SK-N-SH (cell line): ENCODE measurements around the gene TMEM47.

ENCODE experiments used
- ELF1 ChIP-seq: IDR thresholded peaks from 2 replicates; pipeline ENCODE4 v1.4.0; 2012
- EZH2phosphoT487 ChIP-seq: fragments of 200-600 bp; sonication (generic); IDR thresholded peaks from 2 replicates; pipeline ENCODE4 v1.6.1; 2017; ENCODE audit warnings: low read depth, mixed run types, mild to moderate bottlenecking, antibody characterized with exemption, moderate library complexity, borderline replicate concordance
- NRF1 ChIP-seq: IDR thresholded peaks from 2 replicates; pipeline ENCODE4 v1.6.1; 2012; ENCODE audit warnings: low read depth, mild to moderate bottlenecking, low read length
- POLR2AphosphoS5 ChIP-seq: IDR thresholded peaks from 2 replicates; pipeline ENCODE4 v1.6.1; 2012; ENCODE audit warnings: low read depth, low read length
- TF ChIP-seq, protein P1 (sequence below): fragments of 200-600 bp; sonication (generic); IDR thresholded peaks from 2 replicates; pipeline ENCODE4 v1.6.1; 2017; ENCODE audit warnings: antibody characterized with exemption, mild to moderate bottlenecking, moderate library complexity
- TF ChIP-seq, protein P2 (sequence below): fragments of 150-350 bp; IDR thresholded peaks from 2 replicates; pipeline ENCODE4 v1.6.1; 2016; ENCODE audit warnings: mild to moderate bottlenecking, low read depth, low read length

DNA sequence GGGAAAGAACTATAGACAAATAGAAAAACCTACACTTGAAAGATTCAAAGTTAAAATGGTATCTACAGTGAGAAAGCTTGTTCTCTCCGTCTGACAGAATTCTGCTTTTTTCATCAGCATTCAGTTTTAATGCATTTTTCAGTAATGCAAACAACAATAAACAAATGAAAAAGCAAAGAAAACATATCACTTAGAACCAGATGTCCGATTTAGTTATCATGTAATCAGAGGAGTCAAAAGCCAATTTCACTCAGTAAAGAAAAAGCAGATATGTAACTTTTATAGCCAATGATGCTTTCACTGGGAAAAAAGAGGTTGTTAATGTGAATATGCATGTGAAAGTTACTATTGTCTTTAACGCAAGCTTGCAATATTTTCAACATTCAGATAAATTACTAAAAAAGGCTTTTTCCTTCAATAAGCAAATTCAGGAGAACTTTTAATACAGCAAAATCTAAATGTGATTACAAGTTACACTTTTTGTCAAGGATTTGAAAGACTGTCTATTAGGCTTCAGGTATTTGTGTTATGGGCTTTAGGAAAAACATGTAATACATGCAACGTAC is 70.7 kb downstream of the TMEM47 start:
- TF ChIP-seq, protein P1, sequence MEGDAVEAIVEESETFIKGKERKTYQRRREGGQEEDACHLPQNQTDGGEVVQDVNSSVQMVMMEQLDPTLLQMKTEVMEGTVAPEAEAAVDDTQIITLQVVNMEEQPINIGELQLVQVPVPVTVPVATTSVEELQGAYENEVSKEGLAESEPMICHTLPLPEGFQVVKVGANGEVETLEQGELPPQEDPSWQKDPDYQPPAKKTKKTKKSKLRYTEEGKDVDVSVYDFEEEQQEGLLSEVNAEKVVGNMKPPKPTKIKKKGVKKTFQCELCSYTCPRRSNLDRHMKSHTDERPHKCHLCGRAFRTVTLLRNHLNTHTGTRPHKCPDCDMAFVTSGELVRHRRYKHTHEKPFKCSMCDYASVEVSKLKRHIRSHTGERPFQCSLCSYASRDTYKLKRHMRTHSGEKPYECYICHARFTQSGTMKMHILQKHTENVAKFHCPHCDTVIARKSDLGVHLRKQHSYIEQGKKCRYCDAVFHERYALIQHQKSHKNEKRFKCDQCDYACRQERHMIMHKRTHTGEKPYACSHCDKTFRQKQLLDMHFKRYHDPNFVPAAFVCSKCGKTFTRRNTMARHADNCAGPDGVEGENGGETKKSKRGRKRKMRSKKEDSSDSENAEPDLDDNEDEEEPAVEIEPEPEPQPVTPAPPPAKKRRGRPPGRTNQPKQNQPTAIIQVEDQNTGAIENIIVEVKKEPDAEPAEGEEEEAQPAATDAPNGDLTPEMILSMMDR: no peak
- no peak for TF ChIP-seq NRF1
- no peak for TF ChIP-seq EZH2phosphoT487
- TF ChIP-seq, protein P2, sequence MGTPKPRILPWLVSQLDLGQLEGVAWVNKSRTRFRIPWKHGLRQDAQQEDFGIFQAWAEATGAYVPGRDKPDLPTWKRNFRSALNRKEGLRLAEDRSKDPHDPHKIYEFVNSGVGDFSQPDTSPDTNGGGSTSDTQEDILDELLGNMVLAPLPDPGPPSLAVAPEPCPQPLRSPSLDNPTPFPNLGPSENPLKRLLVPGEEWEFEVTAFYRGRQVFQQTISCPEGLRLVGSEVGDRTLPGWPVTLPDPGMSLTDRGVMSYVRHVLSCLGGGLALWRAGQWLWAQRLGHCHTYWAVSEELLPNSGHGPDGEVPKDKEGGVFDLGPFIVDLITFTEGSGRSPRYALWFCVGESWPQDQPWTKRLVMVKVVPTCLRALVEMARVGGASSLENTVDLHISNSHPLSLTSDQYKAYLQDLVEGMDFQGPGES: no peak
- TF ChIP-seq ELF1: no peak
- TF ChIP-seq POLR2AphosphoS5: no peak
